ENCODE measurements around the gene SPATS2. TPM values are rescaled to one million over a fixed set of nuclear protein-coding genes. Genes with fewer than 3 reads are reported as not detected.

The SPATS2 gene
- total and polyA plus RNA-seq, 2 experiments from 2014 or later = 31.0 to 43.1 TPM

DNA sequence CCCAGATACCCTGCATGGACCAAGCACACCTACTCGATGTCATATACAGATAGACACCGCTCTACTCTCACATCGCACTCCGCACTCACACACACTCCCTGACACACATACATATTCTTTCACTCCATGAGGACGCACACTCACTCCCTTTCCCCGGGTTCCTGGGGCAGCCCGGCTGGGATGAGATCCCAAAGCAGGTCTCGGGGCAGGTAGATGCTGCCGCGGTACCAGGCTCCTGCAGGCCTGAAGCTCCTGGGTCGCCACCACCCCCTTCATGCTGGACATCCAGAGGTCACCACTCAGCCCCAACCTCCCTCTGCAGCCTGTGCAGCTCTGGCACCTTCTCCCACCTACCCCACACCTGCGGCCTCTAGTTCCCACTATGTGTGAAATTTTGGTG, 32.6 kb upstream of the SPATS2 start:
- Histone ChIP-seq H3K27ac (no peak overlapping the region), H3K36me3 (no peaks in the 10 kb centered on the region), H3K4me1 (ENCODE audit: low read depth) (no peaks in the 10 kb centered on the region), H3K27me3 (peaks cover 86% of the 10 kb centered on the region), H3K9me3 (ENCODE audit: low read depth) (no peaks in the 10 kb centered on the region), H3K4me3 (no peak overlapping the region)
- DNase-seq (ENCODE audit: low read depth in 1 of 2, low spot score in 1 of 2) = no peak
- TF ChIP-seq, protein P1, sequence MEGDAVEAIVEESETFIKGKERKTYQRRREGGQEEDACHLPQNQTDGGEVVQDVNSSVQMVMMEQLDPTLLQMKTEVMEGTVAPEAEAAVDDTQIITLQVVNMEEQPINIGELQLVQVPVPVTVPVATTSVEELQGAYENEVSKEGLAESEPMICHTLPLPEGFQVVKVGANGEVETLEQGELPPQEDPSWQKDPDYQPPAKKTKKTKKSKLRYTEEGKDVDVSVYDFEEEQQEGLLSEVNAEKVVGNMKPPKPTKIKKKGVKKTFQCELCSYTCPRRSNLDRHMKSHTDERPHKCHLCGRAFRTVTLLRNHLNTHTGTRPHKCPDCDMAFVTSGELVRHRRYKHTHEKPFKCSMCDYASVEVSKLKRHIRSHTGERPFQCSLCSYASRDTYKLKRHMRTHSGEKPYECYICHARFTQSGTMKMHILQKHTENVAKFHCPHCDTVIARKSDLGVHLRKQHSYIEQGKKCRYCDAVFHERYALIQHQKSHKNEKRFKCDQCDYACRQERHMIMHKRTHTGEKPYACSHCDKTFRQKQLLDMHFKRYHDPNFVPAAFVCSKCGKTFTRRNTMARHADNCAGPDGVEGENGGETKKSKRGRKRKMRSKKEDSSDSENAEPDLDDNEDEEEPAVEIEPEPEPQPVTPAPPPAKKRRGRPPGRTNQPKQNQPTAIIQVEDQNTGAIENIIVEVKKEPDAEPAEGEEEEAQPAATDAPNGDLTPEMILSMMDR (IDR thresholded peaks at IDR 0.05; ENCODE audit: low read depth, low read length) = no peak

DNA sequence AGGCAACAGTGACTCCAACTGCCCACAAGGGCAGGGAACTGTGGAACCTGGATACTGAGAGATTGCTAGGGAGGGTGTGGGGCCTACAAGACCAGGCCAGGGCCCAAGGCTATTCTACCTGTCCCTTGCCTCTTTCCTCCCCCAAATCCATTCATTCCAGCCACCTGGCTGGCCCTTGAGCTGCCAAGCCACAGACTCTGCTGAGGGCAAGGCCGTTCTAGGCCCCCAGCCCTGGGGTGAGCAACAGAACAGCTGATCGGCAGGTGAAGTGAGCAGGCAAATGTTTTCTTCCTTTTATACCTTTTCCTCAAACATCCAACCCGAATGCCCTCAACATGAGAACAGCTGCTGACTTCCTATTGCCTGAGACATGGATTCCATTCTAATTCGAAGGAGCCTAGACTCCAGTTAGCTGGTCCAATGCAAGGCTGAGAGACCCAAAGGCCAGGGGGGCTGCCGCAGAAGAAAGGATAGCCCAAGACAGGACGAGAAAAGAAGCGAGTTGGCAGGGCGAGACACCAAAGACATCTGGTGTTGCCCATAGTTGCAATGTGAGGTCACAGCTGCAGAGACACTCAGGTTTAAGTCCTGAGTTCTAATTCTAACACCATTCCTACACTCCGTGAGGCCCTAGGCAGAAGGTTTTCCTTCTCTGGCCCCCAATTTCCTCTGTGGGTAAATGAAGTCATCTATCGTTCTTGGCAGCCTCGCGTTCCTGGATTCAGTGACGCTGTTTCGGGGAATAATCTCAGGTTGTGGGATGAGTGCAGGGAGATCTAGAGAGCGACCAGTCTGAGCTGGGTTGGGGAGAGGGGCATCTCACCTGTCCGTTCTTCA, 31.9 kb upstream of the SPATS2 start:
- DNase-seq (ENCODE audit: low read depth in 1 of 2, low spot score in 1 of 2) = no peak
- TF ChIP-seq, protein P1 (IDR thresholded peaks at IDR 0.05; ENCODE audit: low read depth, low read length) = no peak
- Histone ChIP-seq H3K4me1 (ENCODE audit: low read depth) (no peaks in the 10 kb centered on the region), H3K9me3 (ENCODE audit: low read depth) (no peaks in the 10 kb centered on the region), H3K36me3 (no peaks in the 10 kb centered on the region), H3K27me3 (peaks cover 92% of the 10 kb centered on the region), H3K4me3 (no peak overlapping the region), H3K27ac (no peak overlapping the region)

DNA sequence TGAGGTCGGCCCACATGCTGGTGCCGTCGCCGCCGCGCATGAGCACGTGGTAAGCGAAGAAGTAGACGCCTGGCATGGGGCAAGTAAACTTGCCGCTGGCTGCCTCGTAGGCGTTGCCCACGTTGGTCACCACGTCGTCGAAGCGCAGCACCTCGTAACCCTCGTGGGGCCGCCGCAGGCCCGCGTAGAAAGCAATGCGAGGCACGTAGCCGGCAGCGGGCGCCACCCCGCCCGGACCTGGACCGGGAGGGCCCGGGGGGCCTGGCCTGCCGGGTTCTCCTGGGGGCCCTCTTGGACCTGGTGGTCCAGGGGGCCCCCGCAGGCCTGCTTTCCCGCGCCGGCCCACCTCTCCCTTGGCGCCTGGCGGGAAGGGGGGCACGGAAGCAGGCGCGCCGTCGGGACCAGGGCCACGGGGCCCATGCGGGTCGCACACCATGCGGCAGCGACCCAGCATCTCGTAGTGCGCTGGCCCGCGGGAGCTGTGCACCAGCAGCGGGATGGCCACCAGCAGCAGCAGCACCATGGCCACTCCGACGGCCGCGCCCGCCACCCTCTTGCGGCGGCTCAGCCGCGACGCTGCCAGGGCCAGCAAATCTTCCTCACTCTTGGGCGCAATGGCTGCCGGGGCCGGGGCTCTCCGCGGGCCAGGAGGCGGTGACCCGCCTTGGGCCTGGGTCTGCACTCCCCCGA, 31.2 kb upstream of the SPATS2 start:
- TF ChIP-seq, protein P1 (IDR thresholded peaks at IDR 0.05; ENCODE audit: low read depth, low read length) = no peak
- no peak overlapping the region for H3K27ac ChIP-seq
- H3K4me3 ChIP-seq = no peak overlapping the region
- H3K9me3 ChIP-seq (ENCODE audit: low read depth) = no peaks in the 10 kb centered on the region
- H3K27me3 ChIP-seq = peaks cover 100% of the 10 kb centered on the region
- DNase-seq (ENCODE audit: low read depth in 1 of 2, low spot score in 1 of 2) = no peak
- H3K36me3 ChIP-seq = no peaks in the 10 kb centered on the region
- H3K4me1 ChIP-seq (ENCODE audit: low read depth) = no peaks in the 10 kb centered on the region

DNA sequence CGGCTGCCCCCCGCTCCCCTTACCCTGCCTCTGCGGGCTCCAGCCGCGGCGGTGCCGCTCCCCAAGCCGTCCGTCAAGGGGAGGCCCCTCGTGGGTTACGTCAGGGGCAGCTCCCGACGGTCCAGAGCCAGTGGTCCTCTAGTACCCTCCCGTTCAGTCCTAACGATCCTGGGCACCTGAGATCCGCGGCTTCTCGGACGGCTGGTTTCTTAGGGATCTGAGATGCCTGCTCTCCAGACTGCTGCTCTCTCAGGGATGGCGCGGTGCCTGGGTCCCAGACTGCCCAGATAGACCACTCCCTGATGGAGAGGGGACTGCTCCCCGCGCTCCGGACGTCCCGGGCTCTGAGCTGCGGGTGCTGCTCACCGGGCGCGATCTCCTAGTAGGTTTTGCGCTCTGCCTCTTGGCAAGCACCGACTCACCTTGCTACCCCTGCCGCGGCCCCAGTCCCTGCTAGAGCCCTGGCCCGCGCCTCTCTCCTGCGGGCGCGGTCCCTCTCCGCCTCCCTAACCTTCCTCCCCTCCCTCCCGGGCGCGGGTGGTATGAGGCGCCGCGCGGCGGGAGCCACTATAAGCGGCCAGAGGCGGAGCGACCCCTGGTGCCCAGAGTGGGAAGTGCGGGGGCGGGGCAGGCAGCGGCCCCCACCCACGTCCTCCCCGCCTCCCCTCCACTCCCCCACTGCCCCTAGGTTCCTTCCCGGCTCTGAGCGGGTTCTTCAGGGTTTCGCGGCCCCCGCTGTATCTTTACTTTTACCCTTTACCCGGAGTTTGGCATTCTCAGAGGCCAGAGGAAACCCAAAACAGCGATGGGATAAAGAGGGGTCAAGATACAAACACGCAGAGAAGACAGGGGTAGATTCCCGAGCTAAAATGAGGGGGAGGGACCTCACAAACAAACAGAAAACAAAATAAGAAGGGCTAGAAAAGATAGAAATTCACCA, 30.3 kb upstream of the SPATS2 start, which contains the start of gene C1QL4:
Gene C1QL4 (minus strand): TSS at position 544 of the 940 bp plus-strand sequence. CDS start 711 bp downstream, outside the sequence.
- peak within 1 kb of the TSS; percentile 19 for H3K4me3 ChIP-seq
- TF ChIP-seq, protein P1 (IDR thresholded peaks at IDR 0.05; ENCODE audit: low read depth, low read length) = peak; percentile 80
- no peaks in the 10 kb centered on the region for H3K36me3 ChIP-seq
- no peaks in the 10 kb centered on the region for H3K9me3 ChIP-seq (ENCODE audit: low read depth)
- peaks cover 100% of the 10 kb centered on the region for H3K27me3 ChIP-seq
- no peaks in the 10 kb centered on the region for H3K4me1 ChIP-seq (ENCODE audit: low read depth)
- DNase-seq (ENCODE audit: low read depth in 1 of 2, low spot score in 1 of 2) = peak; percentile 75 to 89
- H3K27ac ChIP-seq = no peak within 1 kb of the TSS

DNA sequence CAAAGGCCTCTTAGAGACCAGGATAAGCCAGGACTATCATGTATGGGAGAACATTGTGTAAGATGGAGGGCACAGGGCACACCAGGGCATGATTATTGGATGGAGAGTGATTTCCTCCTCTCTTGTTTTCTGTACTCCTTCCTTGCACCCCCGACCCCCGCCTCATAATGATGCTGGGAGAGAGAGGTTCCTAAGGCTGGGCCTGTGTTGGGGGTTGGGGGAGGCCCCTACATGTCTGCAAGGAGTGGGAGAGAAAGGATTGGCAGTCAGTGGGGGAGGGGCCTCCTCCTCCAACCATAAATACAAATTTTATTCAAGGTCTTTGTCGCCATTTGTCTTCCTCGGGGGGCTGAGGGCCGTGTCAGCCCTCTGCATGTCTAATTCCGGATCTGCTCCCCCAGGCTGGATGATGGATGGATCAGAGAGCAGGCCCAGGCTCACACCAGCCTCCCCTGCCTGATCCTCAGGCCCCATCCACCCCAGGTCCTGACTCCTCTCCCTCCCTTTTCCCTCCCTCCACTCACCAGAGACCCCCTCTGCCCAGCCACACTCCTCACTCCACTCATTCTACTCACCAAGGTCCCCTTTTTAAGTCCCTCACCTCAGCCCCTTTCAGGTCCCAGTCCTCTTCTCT, 28.3 kb upstream of the SPATS2 start:
- peaks cover 100% of the 10 kb centered on the region for H3K27me3 ChIP-seq
- no peak overlapping the region for H3K27ac ChIP-seq
- no peaks in the 10 kb centered on the region for H3K36me3 ChIP-seq
- peaks cover 8% of the 10 kb centered on the region for H3K4me1 ChIP-seq (ENCODE audit: low read depth)
- H3K9me3 ChIP-seq (ENCODE audit: low read depth) = no peaks in the 10 kb centered on the region
- H3K4me3 ChIP-seq = no peak overlapping the region
- TF ChIP-seq, protein P1 (IDR thresholded peaks at IDR 0.05; ENCODE audit: low read depth, low read length) = no peak
- no peak for DNase-seq (ENCODE audit: low read depth in 1 of 2, low spot score in 1 of 2)
